22Rv1 (cell line): ENCODE data around the gene KXD1.

Source experiments
- CTCF ChIP-seq: fragments of 450-650 bp; IDR thresholded peaks from 2 replicates; pipeline ENCODE4 v1.5.1; 2017; ENCODE audit warnings: mild to moderate bottlenecking
- ZFX ChIP-seq: fragments of 450-650 bp; IDR thresholded peaks from 2 replicates; pipeline ENCODE4 v1.6.1; 2017; ENCODE audit warnings: antibody characterized with exemption, borderline replicate concordance

GRCh38 chr19:18539372-18539771 lies 18.3 kb upstream of the KXD1 start:
- TF ChIP-seq CTCF = no peak
- TF ChIP-seq ZFX = no peak
